HG02870 (cell line): ENCODE data around the gene PKNOX2.

Experiments used
- ATAC-seq: cut with Tn5 transposase; IDR thresholded peaks from one replicate; pipeline ENCODE4 v1.9.1; 2021; ENCODE audit warnings: mild to moderate bottlenecking, moderate library complexity; ENCODE audit not compliant: unreplicated experiment

Gene PKNOX2

DNA sequence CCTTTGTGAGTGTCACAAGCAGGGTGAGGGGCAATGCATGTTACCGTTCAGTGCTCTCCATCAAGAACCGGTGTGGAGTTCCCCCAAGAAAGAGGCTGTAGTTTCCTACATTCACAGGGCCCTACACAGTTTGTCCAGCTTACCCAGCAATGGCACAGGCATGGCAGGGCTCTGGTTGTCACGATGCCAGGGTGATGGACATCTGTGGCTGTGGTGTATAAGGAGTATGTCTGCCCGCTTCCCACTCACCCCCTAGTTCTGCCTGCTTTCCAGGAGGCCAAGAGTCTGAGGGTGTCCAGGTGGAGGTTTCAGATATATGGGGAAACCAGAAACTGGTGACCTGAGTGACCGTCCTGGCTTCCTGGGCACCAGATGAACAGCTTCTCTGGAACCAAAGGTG, 116.1 kb downstream of the PKNOX2 start:
- no peak for ATAC-seq

DNA sequence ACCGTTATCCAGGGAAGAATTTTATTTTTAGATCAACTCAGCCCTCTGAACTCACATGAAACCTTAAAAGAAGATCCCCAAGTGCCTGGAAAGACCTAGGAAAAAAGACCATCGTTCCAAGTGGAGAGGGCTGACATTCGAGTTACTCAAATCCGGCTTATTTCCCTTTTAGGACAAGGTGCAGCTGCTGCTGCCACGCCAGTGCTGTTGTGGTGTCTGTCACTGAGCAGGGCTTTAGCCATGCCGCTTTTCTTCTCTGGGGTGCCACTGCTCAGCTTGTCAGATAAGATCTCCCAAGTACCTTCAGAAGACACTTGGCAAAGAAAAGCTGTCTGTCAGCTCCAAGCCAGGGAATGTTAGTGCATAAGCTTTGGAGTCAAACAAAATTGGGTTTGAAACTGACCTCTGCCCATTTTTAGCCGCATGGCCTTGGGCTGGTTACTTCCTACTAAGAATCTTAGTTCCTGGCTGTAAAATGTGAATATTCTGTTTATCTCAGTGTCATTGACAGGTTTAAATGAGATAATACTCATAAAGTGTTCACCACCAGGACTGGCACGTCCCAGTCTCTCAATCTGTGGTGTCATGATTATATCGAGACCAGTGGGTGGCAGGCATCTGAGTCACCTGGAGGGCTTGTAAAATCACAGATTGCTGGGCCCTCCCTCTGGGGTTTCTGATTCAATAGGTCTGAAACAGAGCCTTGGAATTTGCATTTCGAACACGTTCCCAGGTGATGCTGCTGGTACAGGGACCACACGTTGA, 117.5 kb downstream of the PKNOX2 start:
- ATAC-seq: no peak

DNA sequence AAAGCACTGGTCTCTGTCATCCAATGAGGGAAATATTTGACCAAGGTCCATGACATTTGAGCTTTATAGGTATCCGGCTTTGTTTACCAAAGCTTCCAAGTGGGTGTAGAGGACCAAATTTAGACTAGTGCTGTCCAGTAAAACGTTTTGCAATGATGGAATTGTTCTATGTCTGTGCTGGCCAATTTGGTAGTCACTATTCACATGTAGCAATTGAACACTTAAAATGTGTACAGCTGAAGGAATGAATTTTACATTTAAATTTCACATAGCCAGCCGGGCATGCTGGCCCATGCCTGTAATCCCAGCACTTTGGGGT, 118.0 kb downstream of the PKNOX2 start:
- no peak for ATAC-seq

DNA sequence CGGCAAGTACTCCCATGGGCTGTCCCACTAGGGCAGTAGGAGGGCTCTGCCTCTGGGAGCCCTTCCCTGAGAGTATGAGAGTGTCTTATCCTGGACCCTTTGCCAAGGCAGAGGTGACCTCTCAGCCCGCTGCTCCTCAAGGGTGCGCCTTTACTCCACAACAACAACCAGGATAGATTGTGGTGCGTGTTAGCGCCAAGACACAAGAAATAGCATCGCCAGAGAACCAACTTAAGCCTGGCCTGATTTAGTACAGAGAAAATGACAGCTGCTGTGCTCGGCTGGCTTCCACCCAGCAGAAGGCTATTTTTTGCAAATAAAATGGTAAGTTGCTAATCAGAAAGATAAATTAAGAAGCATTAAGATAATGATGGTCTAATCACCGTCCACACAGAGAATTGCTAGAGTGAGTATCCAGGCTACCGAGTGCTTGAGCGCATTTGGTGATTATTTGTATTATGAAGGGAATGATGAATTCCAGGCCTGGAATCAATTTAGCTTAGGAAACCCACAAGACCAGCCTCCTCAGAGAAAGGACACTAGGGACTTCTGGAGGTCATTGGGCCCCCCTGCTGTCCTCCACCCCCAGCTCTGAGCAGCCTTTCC, 119.8 kb downstream of the PKNOX2 start:
- no peak for ATAC-seq

DNA sequence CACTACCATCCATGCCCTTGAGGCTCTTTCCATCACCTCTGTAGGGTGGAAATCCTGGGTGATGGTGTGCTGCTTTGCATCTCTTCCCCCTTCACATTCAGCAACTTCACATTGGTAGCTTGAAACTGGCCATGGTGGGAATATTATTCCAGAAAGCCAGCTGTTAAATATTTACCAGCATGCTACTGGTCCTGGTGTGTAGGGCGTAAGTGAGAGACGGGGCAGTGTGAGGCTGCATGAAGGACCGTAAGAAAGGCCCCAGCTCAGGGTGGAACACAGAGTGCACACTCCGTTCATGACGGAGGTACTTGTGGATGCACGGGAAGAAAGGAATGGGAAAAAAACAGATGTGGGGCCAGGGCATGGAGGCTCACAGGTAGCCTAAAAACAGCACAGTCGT, 121.3 kb downstream of the PKNOX2 start:
- no peak for ATAC-seq

DNA sequence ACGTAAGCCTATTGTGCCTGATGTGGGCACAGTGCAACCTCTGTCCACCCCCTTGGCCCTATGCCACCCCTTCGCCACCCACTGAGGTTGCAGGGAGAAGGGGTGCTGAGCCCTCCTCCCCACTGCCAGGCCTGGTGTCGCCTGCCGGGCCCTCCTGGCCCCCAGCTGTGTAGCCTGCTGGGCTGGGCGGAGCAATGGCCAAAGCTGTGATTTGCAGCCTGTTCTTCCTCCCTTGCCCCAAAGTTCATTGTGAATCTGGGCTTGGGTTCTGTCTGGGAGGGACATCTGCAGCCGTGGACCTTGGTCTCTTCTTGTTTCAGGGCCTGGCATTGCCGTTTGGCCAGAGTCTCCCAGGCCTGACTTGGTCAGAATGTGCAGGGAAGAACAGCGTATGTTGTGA, 121.9 kb downstream of the PKNOX2 start:
- no peak for ATAC-seq

DNA sequence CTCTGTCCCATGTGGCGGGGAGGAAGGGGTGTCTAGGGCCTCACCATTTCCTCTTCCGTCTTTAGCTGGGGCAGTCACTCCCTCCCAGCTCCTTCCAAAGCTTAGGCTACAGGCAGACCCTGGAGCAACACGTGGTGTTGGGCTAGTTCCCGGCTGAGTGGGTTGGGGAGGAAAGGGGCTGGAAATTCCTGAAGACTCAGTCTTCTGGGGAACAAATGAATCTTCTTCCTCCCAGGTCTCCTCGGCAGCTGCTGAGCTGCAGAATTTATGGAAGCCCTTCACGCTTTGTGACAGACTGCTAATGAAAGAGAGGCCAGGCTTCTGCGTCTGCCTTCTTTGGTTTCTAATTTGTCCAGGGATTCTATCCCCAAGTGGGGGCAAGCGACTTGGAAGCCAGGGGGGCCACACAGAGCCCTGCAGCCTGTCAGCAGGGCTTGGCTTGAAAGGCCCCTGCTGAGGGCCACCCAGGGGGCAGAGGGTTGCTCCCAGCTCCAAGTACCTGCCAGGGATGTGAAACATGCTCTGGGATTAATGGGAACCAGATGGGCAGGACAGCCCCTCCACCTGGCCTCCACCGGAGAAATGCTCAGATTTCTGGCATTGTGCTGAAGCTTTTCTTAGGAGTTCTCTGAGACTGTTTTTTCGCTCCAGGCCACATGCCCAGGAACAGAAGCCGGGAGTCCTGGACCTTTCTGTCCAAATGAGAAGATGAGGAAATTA, 123.1 kb downstream of the PKNOX2 start:
- ATAC-seq: no peak

DNA sequence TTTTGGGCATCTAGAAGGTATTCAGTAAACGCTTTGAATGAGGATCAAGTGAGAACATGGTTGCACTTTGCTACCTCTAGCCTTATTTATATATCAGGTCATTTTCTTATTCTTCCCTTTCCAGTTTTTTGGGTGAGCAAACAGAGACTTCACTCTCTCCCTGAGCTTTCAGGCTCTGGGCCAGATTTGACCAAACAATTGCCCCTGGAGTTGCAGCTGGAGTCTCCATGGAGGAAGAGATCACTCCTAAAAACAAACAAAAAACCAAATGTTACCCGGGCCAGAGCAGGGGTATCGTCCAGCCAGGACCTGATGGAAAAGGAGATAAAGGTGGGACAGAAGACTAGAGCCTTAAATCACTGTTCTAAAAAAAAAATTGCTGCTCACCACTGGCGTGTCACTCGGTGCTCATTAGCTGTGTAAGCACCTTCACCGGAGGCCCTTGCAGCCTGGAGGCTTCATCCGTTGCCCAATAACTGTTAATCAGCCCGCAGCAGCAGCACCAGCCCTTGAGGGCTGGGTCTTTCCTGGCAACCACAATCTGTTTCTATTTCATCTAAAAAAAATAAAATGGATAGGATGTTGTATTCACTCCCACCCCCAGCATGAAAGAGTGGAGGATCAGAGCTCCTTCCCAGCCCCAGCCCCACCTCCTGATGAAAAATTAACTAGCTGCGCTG, 125.0 kb downstream of the PKNOX2 start:
- no peak for ATAC-seq

DNA sequence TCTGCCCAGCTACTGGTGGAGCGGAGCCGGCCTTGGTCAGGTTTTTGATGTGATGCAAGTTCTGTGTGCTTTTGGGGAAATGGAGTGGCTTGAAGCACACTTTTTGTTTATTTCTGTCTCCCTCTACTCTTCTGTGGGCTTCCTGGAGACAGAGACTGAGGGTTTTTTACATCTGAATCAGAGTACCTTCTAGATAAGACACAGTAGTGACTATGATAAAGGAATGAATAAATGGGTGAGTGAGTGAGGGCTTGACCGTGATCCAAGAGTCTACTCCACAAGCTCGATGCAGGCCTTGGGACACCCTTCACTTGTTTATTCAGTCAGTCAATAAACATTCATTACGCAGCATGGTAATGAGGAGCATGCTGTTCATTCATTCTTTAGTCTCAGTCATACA, 125.7 kb downstream of the PKNOX2 start:
- ATAC-seq: no peak

DNA sequence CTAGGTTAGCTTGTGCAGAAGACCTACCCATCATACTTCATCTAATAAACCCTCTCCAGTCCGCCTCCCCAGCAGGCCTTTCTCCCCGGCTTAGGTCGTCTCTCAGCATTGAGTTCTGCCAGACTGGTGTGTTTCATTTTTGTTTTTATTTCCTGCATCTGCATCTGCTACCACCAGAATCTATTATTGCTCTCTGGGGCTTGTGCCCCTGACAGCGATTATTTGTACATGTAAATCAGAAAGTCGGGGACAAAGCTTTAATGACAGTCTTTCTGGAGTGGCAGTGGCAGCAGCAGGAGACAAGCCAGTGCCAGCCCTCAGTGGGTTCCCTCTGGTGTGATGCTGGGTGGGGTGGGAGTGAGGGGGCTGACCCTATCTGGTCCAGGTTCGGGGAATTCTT, 127.5 kb downstream of the PKNOX2 start:
- no peak for ATAC-seq

DNA sequence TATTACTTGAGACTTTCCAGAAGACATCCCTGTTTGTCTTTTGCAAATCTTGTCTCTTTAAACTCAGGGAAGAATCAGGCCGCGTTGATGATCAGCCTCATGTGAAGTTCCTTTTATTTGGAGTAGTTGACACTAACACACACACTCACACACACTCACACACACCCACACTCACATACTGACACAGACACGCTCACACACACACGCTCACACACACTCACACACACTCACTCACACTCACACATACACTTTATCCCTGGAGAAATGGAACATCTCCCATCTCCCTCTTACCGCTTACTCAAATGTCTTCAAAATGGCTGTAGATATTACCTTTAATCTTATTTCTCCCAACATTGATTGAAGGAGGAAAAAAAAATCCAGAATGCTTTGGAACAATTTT, 129.0 kb downstream of the PKNOX2 start:
- no peak for ATAC-seq

DNA sequence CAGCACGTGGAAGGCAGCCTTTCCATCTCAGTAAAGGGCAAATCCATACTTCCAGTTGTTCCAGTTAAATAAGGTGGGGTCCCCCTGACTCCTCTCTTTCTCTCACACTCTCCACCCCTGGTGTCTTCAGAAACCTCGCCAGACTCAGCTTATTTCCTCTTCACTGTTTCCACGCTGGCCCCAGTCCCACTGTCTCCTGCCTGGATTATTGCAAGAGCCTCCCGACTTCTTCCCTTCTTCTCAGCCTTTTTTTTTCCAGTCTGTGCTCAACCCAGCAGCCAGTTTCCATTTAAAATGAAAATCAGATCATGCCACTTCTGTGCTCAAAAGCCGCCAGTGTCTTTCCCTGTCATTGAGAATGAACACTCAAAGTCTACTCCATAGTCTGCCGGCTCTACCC, 131.4 kb downstream of the PKNOX2 start:
- no peak for ATAC-seq

DNA sequence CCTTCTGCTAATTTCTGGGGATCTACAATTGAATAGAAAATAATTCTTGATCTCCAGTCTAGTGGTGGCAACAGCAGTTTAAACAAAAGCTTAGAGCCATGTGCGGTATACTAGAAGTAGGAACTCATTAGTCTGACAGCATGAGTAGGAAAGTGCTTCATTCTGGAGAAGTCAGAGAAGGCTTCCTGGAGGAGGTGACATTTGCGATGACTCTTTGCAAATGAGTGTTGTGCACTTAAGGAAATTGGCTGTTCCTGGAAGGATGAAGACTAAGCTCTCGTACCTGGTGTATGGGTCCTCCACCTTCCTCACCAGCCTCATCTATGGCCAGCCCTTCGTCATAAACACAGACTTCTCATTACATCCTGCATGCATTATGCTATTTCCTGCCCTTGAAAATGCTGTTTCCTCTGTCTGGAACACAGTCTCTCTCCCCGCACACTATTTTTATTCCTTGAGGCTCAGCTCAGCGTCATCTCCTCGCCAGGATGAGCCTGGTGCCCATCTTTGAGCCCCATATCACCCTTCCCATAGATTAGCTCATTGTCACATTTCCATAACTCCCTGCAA, 132.9 kb downstream of the PKNOX2 start:
- ATAC-seq: no peak

DNA sequence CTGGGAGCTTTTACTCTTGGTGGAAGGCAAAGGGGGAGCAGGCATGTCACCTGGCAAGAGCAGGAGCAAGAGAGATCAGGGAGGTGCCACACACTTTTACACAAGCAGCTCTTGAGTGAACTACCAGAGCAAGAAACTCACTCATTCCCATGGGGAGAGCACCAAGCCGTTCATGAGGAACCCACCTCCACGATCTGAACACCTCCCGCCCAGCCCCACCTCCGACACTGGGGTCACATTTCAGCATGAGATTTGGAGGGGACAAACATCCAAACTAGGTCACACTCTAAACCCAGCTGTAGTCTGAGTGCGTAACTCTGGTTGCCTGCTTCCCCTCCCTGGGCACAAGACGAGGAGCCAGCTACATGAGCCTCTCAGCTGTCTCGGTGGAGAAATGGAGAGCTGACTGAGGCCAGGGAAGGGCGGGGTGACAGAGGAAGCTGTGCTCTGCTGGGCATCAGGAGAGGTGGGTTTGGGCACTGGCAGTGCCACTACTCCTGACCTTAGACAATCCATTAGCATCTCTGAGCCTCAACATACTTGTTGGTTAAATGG, 134.6 kb downstream of the PKNOX2 start:
- no peak for ATAC-seq

DNA sequence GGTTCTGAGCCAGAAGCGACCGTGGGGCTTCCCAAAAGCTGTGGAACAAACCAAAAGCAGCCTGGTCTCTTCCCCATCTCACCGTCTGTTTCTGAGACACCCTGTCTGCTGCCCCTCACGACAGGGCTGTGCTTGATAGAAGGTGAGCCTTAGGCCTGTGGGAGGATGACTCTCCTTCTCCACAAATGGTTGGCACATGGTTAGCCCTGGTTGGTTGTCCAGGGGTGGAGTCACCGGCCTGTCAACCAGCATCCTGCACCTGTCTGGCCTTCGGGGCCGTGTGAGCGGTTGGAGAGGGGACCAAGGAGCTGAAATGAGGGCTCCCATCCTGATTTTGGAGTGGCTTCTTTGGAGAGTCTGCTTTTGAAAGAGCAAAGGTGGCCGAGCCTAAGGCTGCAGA, 135.3 kb downstream of the PKNOX2 start:
- no peak for ATAC-seq

DNA sequence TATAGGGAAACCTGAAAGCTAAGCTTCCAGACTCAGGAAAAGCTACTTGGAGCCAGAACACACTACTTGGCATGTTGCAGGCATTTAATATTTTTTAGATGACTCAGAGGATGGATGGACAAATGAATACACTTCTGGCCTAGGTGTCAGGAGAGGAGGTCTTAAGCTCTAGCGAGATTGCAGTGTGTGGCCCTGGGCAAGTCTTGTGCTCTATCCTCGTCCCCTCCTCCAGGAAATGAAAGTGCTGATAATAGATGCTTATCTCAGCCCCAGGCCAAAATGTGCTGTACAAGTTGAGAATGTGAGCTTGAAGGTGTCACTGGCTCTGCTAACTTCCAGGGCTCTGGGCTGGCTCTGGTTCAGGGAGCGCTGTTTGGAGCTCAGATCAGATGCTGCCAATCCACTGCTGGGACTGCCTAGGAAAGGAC, 136.3 kb downstream of the PKNOX2 start:
- no peak for ATAC-seq

DNA sequence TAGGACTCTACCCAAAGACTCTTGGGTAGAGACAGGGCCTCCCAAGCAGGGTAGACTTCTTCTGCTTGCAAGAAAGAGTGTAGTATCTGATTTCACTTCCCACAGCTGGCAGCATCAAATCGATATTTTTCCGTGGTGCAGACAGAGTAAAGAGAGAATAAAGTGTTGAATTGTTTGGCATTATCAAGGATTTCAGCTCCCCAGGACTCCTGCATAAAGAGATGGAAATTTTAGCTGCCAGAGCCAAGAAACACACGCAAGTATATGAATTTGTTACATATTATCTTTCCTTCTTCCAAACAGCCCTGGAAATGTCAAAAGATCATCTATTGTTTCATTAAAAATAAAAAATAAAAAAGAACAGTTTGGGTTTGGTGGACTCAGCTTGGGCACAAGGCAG, 136.8 kb downstream of the PKNOX2 start:
- no peak for ATAC-seq

DNA sequence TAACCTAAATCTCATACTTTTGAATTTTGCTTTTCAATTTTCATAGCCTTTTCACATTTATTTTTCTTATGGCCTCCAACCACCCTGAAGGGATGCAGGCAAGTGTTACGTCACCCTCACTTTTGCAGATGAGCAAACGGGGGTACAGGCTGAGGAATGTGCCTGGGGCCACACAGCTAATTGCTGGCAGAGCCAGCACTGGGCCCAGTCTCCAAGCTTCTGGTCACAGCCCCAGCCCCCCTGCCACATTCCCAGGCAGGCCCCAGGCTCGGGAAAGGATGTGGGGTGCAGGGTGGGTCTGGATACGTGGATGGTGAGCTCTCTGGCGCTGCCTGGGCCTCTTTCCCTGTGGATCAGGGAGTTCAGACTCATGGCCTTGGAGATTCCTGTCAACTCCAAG, 138.6 kb downstream of the PKNOX2 start:
- no peak for ATAC-seq

DNA sequence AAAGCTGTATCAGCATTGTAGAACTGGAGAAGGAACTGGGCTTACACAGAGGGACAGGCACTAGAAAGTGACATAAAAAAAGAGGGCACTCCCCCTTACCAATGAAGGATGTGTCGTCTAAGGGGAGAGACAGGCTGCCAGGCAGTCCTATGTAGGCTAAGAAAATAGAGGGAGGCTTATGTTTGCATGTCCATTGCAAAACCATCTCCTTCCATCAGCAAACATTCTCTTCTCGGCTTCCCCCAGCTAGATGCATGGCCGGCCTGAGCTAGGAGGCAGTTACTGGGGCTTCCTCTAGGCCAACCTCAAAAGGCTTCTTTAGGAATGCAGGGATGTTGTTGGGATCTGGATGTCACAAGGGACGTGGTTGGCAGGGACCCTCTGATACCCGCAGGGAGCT, 139.1 kb downstream of the PKNOX2 start:
- ATAC-seq: no peak

DNA sequence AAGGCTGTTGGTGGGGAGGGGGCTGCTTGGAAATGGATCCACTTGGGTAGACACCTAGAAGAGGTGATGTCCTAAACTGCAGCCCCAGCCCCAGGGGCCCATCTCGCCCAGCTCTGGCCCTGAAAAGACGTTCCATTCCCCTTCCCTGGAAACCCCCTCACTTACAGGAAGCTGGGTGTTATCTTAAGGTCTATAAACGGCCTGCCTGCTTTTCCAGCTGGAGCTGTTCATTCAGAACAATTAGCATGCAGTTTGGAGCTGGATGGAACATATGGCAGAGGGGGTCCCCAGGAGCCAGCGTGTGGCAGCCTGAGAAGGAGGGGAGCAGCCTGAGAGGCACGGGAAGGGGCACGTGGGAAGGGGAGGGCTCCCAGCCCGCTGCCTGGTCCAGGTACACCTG, 139.6 kb downstream of the PKNOX2 start:
- no peak for ATAC-seq

DNA sequence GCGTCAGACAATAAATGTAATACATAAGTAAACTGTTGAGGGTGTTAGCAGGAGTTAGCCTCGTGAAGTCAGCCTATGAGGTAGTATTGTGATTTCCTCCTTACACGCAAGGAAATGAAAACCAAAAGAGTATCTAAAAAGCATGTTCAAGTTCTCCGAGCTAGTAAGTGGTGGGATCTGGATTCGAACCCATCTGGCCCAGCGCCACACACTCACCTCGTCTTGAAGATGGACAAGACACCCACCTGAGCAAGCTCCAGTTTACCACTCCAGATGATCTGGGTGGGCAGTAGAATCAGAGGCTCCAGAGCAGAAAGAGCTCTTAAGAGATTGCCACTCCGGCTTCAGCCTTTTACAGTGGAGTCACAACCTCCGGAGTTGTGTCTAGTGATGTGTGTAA, 140.3 kb downstream of the PKNOX2 start:
- no peak for ATAC-seq
